Motor neuron (in vitro differentiated cells): Measurements from ENCODE around the gene ARHGEF10L. TPM values are rescaled to one million over a fixed set of nuclear protein-coding genes. Genes with fewer than 3 reads are reported as not detected.

Source experiments
- ATAC-seq, 8 experiments: fragments of 200-7000 bp; cut with Tn5 transposase; replicated peaks in 6 of 8; 2 replicates each; pipeline ENCODE4 v1.8.0; 2021; ENCODE audit warnings: mild to moderate bottlenecking in 8 of 8, moderate library complexity in 8 of 8
- H3K27ac ChIP-seq, 2 donors: fragments of 250-450 bp; sonication (Bioruptor Pico); 2 replicates each; pipeline ENCODE4 v1.9.0; 2021; ENCODE audit warnings: antibody characterized with exemption in 2 of 2, mild to moderate bottlenecking in 2 of 2, moderate library complexity in 1 of 2
- H3K4me1 ChIP-seq, 2 donors: fragments of 250-450 bp; sonication (Bioruptor Pico); replicated peaks in 1 of 2; 2 replicates each; pipeline ENCODE4 v1.6.1; 2021; ENCODE audit warnings: antibody characterized with exemption in 2 of 2, mild to moderate bottlenecking in 2 of 2, moderate library complexity in 1 of 2
- H3K4me3 ChIP-seq, 5 donors: fragments of 250-450 bp; sonication (Bioruptor Pico); 2 replicates each; pipeline ENCODE4 v1.9.0; 2021; ENCODE audit warnings: antibody characterized with exemption in 5 of 5, mild to moderate bottlenecking in 5 of 5, moderate library complexity in 4 of 5
- WGBS, 10 experiments: fragments of 450-650 bp; shearing (Covaris generic); methylation state at CpG; one replicate each; pipeline ENCODE4 v1.0.0; 2022; 5-methylcytosine and 5-hydroxymethylcytosine counted together
- in situ Hi-C, 9 experiments: fragments of 400-800 bp; cut with MboI; loops; one replicate each; pipeline ENCODE4 v1.15.0; 2021; ENCODE audit warnings: low sequenced_read_pairs in 9 of 9, low pct_unique_long_range_greater_than_20kb in 2 of 9; ENCODE audit not compliant: unreplicated experiment in 9 of 9
- total RNA-seq, 8 experiments: library from RNA; unstranded; fragments of 300-600 nt; gene quantifications; 2 replicates each; pipeline versions ENCODE4 v1.2.3 to v1.2.4, GENCODE V29; 2022

ARHGEF10L gene
- total RNA-seq, 8 experiments from 2014 or later: 2.5 to 41.4 (median 26.1) TPM

DNA sequence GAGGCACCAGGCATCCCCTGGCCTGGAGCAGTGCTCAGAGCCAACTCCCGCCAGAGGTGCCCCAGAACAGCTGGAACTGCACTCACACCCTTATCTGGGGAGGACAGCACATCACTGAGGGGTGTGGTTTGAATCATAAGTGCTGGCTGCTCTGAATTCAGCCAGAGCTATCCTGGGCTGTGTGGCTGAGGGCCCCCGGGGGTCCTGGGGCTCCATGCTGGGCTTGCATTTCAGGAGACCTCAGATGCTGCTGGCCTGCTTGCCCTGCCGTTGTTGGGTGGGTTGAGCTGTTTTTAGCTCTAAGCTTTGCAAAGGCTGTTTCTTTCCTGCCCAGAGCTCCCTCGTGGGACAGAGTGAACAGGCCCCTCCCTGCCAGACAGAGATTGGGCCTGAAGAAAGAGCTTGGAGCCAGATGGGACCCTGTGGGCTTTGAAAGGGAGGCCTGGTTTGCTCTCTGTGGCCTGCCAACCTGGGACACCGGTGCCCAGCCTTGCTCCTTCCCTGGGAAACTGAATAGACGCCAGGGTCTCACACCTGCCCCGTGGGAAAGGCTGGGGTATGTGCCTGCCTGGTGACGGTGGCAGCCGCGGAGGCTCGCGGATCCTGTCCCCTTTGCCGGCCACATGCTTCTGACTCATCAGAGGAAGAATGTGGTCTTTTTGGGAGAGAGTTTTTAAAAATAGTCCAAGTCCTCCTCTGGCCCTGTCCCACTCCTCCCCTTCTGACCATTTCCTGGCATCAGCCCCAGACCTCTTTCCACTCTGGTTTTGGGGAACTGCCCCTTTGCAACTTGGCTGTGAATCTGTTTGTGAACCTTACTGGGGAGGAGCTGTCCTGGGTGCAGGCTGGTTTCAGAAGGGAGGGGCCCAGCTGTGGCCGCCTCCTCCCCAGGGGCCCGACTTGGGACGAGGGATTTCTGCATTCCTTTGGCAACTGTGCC is 30.0 kb downstream of the ARHGEF10L start:
- Histone ChIP-seq H3K4me3 (no peak overlapping the region), H3K27ac (peak overlapping the region in 1 of 2 donors; percentile 7), H3K4me1 (peaks cover 59 to 66% of the 10 kb centered on the region in 2 donors)
- in situ Hi-C loops: no loop called here
- WGBS, 10 experiments: 0 to 100% (median 60%) methylated on average over 1 to 12 of the region's 16 CpGs; no CpG with 5 or more reads in 4 of the 10 experiments
- ATAC-seq: peak; percentile 7 to 81 (median 25)

DNA sequence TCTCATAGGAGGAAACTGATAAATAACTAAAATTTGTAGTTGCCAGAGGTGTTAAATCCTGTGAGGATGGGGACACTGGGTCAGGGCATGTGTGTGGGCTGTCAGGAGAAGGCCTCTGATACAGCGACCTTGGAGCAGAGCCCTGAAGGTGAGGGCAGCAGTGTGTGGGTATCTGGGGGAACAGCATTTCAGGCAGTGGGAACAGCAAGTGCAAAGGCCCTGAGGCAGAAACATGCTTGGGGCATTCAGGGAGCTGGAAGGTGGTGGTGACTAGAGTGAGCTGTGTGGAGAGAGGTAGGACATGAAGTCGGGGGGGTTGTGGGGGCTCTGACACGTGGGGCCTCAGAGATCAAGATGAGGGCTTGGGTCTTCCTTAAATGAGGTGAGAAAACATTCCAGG is 30.7 kb downstream of the ARHGEF10L start:
- no peak for ATAC-seq
- peaks cover 59 to 66% of the 10 kb centered on the region in 2 donors for H3K4me1 ChIP-seq
- in situ Hi-C loops: no loop called here
- WGBS, 10 experiments: 83 to 100% (median 92%) methylated on average over 1 to 3 of the region's 3 CpGs; no CpG with 5 or more reads in 4 of the 10 experiments
- no peak overlapping the region for H3K4me3 ChIP-seq
- no peak overlapping the region for H3K27ac ChIP-seq

DNA sequence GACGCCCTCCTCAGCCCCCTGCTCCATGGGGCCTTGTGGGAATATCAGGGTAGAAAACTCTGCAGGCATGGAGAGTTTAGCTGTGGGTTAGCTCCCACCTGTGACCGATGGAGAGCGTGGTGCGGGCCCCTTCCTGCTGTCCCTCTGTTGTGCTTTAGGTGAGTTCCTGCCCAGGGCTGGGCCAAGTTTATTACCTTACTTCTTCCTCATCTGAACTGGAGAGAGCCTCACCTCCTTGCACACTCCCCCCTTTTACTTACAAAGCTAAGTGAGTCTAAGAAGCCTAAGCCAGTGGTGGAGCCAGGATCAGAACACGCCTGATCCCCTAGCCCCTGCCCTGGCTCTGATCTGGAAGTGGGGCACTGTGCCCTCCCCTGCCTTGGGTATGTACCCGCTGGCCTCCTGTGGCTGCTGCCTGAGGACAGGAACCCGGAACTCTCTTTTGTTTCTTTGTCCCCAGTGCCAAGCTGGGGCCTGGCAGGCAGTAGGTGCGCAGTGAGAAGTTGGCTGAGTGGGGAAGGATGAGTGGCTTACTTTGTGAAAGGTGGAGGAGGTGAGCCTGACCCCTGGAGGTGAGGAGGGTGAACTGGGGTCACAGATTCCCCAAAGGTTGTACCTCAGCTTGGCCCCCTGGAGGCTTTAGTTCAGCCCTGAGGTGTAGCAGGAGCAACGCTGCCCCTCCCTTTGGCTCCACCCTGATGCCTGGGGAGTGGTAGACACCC is 32.9 kb downstream of the ARHGEF10L start:
- WGBS, 10 experiments: 69 to 100% (median 80%) methylated on average over 1 to 7 of the region's 9 CpGs; no CpG with 5 or more reads in 2 of the 10 experiments
- H3K4me3 ChIP-seq: no peak overlapping the region
- peak overlapping the region in 1 of 2 donors; percentile 20 for H3K27ac ChIP-seq
- no peak for ATAC-seq
- peaks cover 56 to 67% of the 10 kb centered on the region in 2 donors for H3K4me1 ChIP-seq
- in situ Hi-C loops: no loop called here

DNA sequence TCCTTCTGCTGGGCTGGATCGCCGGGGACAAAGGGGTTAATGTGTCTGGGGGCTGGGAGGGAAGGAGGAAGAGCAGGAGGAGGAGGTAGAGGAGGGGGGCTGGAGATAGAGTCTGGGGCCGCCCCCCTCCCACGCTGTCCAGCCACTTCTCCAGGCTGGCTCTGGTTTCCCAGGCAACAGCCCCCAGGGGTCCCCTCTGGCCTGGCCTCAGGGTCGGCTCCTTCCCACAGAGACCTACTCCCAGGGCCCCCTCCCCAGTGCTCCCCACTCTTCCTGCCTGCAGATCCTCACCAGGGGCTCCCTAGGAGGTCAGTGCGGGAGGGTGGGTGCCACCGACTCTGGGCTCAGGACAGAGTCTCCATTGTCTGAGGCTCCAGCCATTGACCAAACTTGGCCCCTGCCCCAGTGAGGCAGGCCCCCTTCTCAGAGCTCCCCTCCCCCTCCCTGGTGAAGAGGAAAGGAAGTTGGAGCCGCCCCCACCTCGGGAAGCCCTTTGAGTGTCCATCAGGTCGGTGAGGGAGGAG is 34.1 kb downstream of the ARHGEF10L start:
- in situ Hi-C loops: no loop called here
- WGBS, 10 experiments: 0% methylated on average over 1 of the region's 10 CpGs; no CpG with 5 or more reads in 8 of the 10 experiments
- ATAC-seq: peak in 5 of 8 experiments; percentile 39 to 61 (median 59)
- Histone ChIP-seq H3K4me3 (no peak overlapping the region), H3K4me1 (peaks cover 56 to 67% of the 10 kb centered on the region in 2 donors), H3K27ac (peak overlapping the region; percentile 16 to 25)

DNA sequence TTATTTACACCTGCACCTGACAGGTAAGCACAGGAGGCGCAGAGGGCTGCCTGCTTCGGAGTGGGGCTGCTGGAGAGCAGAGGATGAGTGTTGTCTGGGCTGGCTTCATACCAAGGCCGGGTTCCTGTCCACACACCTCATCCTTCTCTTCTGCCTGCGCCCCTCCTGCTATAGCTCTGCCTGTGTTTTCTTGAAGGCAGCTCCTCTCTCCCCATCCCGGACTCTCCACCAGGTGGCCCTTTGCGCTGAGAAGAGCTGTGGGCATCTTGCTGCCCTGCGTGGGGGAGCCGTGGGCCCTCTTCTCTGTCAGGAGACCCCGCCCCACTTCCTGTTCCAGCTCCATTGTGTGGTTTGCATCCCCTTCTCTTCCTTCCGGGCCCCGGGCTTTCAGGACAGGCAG is 35.0 kb downstream of the ARHGEF10L start:
- H3K4me1 ChIP-seq: peaks cover 49 to 58% of the 10 kb centered on the region in 2 donors
- H3K4me3 ChIP-seq: no peak overlapping the region
- ATAC-seq: peak in 6 of 8 experiments; percentile 23 to 49 (median 44)
- in situ Hi-C loops: no loop called here
- H3K27ac ChIP-seq: peak overlapping the region; percentile 6 to 65
- WGBS, 10 experiments: 33 to 83% (median 47%) methylated on average over 1 to 10 of the region's 11 CpGs; no CpG with 5 or more reads in 3 of the 10 experiments

DNA sequence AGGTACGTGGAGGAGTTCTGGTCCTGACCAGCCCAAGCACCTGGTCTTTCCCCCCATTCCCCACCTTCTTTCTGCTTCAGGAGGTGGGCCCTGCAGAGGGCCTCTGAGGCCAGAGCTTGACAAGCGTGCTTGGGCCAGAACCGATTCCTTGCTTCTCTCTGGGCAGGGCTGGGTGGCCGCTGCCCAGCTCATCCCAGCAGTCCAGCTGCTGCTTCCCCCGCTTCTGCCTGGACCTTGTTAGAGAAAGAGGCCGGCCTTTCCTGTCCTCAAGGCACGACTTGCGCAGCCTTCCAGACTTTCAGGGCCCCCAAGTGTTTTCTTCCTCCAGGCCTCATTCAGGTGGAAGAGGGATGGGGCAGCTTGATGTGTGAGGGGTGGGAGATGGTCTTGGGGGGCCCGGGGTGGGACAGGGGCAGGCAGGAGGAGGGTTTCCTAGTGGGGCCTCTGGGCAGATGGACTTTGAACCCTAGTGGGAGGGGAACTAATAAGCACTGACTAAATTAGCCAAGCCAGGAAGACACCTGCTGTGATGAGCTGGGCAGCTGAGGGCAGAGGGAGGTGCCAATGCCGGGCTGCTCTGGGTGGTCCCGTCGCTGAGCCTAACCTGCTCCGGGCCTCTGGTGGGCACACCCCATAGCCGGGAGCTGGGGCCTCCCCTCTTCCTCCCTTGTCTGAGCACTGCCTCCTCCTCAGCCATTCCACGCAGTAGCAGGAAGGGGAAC is 36.5 kb downstream of the ARHGEF10L start:
- Histone ChIP-seq H3K4me1 (peaks cover 60 to 68% of the 10 kb centered on the region in 2 donors), H3K4me3 (no peak overlapping the region), H3K27ac (peak overlapping the region; percentile 9 to 65)
- ATAC-seq: peak in 5 of 8 experiments; percentile 4 to 59 (median 14)
- in situ Hi-C loops: no loop called here
- 0 to 100% (median 38%) methylated on average over 1 to 5 of the region's 15 CpGs; no CpG with 5 or more reads in 2 of the 10 experiments for WGBS, 10 experiments

DNA sequence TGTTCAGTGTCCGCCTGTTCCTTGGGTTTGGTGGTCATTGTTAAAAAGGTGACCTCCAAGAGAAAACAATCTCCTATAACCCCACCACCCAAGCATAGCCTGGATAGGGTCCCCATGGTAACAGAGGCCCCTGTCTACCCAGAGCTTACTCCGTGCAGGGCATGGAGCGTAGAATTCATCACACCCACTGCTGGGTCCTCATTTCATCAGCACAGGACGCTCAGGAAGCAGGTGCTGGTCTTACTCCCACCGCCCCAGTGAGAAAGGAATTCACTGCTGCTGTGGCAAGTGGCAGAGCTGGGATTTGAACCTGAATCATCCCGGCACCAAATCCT is 37.0 kb downstream of the ARHGEF10L start:
- peak in 5 of 8 experiments; percentile 3 to 35 (median 29) for ATAC-seq
- WGBS, 10 experiments: 57 to 100% (median 75%) methylated on average over 1 to 5 of the region's 6 CpGs; no CpG with 5 or more reads in 3 of the 10 experiments
- in situ Hi-C loops: no loop called here
- no peak overlapping the region for H3K4me3 ChIP-seq
- peaks cover 64 to 72% of the 10 kb centered on the region in 2 donors for H3K4me1 ChIP-seq
- peak overlapping the region; percentile 9 to 65 for H3K27ac ChIP-seq

DNA sequence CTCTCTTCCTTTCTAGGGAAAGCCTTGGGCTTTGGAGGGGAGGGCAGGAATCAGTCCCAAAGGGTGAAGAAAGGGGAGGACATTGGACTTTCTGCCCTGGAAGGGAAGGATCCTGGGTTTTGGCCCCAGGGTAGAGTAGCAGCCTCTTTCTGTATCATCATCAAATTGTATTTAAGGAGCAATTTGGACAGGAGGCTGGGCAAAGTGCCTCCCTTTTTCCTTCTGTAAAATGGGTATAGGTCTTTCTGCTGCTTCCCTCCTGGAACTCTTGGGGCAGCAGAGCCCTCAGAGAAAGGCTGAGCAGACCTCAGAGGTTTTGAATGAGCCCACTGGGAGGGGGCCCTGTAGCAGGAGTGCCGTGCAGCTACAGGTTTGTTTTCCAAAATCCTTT is 38.4 kb downstream of the ARHGEF10L start:
- ATAC-seq: no peak
- Histone ChIP-seq H3K27ac (no peak overlapping the region), H3K4me3 (no peak overlapping the region), H3K4me1 (peaks cover 60 to 69% of the 10 kb centered on the region in 2 donors)
- 60 to 100% (median 83%) methylated on average over 1 of the region's 1 CpG; no CpG with 5 or more reads in 5 of the 10 experiments for WGBS, 10 experiments
- in situ Hi-C loops: no loop called here

DNA sequence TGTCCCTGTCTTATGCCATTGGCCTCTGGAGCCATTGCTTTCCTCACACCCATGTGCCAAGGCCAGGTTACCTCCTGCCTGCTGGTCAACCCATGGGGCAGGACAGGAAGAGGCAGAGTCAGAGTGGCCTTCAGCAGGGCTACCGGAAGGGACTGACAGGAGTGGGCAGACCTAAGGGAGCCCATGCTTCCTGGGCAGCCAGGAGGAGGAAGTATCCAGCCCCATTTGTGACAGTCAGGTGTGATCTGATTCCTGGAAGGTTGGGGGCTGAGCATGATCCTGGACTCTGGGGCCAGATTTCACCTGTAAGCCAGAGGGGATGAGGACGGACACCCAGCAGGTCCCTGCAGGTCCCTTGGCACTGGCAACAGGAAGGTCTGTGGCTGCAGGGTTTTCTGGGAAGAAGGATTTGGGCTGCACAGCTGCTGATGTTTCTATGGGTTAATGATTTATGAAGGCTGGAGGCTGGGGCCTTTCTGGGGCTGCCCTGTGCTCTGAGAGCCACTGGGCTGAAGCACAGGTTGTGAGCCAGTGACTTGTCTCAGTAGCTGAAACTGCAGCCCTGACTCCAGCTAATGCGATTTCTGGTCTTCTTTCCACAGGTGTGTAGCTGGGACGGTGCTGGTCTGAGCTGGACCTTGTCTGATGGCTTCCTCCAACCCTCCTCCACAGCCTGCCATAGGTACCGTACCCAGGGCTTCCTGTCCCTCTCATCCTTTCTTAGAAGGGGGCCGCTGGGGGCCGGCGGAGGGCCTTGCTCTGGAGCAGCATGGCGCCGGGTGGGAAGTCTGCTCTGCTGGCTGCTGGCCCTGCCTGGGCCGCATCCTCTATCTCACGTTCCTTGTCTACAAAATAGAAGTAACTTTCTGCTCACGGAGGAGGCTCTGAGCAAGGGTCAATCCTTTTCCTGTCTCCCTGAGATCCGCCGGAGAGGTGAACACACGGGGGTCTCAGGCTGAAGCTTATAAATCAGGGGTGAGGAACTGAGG is 40.7 kb downstream of the ARHGEF10L start:
- Histone ChIP-seq H3K4me1 (peaks cover 37 to 45% of the 10 kb centered on the region in 2 donors), H3K4me3 (no peak overlapping the region), H3K27ac (peak overlapping the region in 1 of 2 donors; percentile 12)
- peak in 5 of 8 experiments; percentile 39 to 73 (median 69) for ATAC-seq
- in situ Hi-C loops: no loop called here
- WGBS, 10 experiments: 53 to 92% (median 74%) methylated on average over 1 to 9 of the region's 16 CpGs; no CpG with 5 or more reads in 4 of the 10 experiments

DNA sequence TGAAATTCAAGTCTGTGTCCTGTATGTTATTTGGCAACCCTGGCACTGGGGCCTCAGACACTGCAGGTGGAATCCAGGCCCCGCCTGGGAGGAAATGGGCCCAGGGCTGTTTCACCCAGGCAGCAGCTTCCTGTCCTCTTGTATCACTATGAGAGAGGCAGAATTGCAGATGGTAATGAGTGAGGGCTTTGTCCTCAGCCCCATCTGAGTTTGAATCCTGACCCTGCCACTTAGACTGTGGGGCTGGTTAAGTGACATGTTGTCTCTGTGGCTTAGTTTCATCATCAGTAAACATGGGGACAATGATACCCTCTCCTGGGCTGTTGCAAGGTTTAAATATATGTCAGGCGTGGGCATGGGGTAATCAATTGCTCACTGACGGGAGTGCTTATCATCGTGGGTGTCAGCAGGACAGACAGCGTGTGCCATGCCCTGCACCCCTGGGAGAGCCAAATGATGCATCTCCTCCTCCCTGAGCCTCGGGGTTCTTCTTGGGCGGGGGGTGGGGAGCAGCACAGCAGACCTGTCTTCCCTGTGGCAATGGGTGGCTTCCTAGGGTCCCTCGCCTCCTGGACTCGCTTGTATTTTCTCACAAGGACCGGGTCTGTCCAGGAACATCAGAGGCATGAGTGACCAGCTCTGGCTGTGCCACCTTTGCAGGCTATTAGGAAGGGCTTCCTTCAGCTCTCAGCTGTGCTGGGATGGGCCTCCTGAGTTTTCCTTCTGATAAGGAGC is 42.1 kb downstream of the ARHGEF10L start:
- WGBS, 10 experiments: 70 to 100% (median 82%) methylated on average over 1 to 6 of the region's 10 CpGs; no CpG with 5 or more reads in 2 of the 10 experiments
- no peak overlapping the region for H3K27ac ChIP-seq

More for the DNA sequence above, 42.1 kb downstream of the ARHGEF10L start:
- in situ Hi-C loops: no loop called here
- Histone ChIP-seq H3K4me3 (no peak overlapping the region), H3K4me1 (peaks cover 24 to 37% of the 10 kb centered on the region in 2 donors)
- peak in 4 of 8 experiments; percentile 14 to 27 (median 19) for ATAC-seq
